HG03196 (cell line): ENCODE data around the gene GIT2.
"Not testable (repeated sequence)": the region's sequence is repeated elsewhere in the genome, so short reads cannot be mapped to it uniquely, and the experiment has no call there.

Source experiments
- ATAC-seq: cut with Tn5 transposase; IDR thresholded peaks from one replicate; pipeline ENCODE4 v1.9.1; 2021; ENCODE audit not compliant: unreplicated experiment

The GIT2 gene

DNA sequence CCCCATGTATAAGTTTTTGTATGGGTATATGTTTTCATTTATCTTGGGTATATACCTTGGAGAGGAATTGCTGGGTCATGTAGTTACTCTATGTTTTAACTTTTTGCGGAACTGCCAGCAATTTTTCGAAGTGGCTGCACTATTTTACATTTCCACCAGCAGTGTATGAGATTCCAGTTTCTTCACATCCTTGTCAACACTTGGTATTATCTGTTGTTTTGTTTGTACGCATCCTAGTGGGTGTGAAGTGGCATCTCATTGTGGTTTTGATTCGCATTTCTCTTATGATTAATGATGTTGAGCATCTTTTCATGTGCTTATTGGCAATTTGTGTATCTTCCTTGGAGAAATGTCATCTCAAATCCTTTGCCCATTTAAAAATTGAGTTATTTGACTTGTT lies 9.9 kb upstream of the GIT2 start:
- no peak for ATAC-seq

GRCh38 chr12:110005319-110005973 lies 9.3 kb upstream of the GIT2 start:
- ATAC-seq = peak; percentile 40

DNA sequence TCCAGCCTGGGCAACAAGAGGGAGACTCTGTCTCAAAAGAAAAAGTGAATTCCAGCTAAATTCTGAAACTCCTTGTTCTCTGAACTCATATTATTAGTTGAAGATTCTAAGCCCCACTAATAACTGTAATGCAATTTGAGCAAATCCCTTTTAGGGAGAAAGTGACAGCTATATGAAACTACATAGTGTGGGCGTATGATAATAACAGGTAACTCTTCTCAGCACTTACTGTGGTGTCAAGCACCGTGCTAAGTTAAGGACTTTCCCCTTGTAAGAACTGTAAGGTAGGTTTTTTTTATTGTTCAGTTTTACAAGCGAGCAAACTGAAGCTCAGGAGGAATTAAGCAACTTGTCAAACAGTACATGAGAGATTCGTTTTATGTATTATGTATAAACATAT lies 8.4 kb upstream of the GIT2 start:
- no peak for ATAC-seq

DNA sequence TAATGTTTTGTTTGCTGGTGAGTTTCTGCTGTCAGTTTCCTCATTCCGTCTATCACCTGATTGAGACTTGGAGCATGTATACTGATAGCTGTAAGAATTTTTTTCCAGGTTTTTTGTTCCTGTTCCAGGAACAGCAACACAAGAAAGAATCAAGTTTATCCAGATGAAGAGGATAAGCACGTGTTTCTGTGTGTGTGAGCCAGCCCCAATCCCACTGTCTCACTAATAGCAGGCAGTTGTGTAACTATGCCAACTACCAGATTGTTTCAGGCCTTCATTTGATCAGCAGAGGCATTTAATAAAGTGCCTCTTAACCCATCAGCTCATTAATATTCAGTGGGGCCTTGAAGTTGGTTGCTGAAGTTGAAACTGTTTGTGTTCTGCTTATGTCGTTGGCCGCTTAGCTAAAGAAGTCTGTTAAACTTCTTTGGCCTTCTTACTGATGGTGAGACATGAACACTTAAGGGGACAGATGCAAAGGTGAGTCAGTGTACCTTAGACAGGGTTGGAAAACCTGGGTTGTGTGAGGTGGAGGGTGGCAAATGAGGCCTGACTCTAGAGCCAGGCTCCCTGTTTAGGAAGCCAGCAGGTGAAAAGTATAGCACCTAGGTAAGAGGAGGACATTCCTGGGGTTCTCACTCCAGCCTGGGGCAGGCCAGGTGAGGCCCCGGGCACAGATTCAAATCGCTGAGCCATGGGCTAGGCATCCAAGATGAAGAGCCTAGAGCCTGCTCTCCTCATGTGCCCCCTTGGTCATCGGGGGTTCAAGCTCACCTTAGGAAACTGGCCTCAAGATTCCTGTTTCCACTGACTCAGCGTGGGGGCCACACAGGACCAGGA lies 6.7 kb upstream of the GIT2 start:
- no peak for ATAC-seq

- ATAC-seq = no peak
These were observed 5.4 kb upstream of the GIT2 start for GRCh38 chr12:110001596-110001995.

DNA sequence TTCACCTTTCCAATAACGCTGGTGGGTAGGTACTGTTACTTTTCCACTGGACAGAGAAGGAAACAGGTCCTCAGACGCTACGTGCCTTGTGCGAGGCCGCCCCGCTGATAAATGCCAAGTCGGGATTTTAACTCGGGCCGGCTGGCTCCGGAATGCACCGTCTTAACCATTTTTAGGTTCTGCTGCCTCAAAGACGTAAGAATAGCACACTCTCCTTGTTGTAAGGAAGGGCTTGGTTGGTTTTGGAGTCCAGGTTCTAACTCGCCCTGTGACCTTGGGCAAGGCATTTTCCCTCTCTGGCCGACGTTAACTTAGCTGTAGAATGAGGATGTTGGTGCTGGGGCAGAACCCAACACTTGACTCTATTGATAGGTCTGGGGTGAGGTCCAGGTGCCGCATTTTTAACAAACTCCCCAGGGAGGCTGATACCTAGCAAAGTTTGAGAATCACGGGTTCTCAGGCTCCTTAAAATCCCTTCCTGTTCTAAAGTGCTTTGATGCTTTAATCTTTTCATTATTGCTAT lies 3.9 kb upstream of the GIT2 start:
- ATAC-seq = no peak

DNA sequence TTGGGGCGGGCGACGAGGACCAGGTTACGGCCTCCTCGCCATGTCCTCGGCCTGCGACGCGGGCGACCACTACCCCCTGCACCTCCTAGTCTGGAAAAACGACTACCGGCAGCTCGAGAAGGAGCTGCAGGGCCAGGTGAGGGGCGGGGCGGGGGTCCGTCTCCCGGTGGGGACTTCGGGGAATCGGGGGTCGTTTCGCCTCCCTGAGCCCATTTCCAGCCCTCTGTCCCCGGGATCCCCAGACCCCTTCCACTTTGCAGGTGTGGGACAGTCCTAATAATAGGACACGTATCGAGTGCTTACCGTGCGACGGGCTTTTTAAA lies 3.4 kb upstream of the GIT2 start:
- no peak for ATAC-seq

DNA sequence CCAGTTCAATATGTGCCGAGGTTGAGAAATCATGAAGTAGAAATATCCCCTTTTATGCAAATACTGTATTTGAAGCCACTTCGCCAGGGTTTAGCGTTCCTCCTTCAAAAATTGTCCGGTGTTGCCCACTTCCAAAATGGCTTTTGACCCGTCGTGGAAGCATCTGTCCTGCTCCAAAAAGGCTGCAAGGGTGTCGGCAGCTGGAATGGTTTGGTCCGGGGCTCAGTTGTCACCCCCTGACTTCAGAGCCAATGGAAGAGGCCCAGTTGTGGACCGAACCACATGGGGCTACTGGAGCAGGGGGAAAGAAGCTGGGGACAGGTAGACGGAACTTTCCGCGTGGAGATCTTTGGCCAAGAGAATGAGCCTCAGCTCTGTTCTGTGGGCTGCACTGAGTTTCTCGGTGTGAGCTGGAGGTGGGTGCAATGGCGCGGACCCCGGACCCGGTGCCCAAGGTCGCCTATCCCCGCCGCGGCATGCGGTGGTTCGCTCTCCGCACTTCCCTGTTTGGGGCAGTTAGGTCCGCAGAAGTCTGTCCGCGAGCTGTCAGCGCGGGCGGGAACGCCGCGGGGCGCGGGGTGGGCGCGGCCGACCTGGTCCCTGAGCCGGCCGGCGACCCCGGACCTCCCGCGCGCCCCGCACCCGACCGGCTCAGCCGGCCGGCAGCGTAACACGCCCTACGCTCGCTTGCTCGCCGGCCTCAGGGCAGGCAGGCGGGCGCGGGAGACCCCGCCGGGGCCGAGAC lies 2.9 kb upstream of the GIT2 start, which contains the start of gene ANKRD13A:
TSS of gene ANKRD13A (plus strand) at position 527 of the 745 bp plus-strand sequence. CDS start 259 bp downstream, outside the sequence.
- peak; percentile 44 for ATAC-seq

DNA sequence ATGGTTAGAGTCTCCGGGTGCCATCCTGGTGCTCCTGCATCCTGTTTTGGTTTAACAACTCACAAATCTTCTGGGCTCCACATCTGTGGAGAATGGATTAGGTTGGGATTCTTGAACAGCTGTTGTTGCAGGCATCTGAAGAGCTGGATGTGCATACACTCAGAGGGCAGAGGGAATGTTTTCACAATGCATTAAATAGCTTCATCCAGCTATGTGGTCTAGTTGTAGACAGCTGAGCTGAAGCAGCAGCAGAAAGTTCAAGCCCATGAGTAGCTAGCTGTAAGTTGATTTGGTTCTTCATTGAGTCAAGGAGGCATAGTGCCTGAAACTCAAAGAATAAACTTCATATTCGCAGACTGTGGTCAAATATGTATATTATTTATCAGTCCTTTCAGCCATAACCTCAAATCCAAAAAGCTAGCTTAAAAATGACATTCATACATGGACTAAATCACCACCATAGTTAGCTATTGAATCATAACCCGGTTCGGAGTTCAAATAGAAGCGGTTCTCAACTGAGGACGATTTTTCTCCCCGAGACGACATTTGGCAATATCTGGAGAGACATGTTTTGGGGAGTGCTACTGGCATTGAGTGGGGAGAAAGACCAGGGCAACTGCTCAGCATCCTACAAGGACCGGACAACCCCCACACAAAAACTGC lies 2.2 kb upstream of the GIT2 start:
- no peak for ATAC-seq

DNA sequence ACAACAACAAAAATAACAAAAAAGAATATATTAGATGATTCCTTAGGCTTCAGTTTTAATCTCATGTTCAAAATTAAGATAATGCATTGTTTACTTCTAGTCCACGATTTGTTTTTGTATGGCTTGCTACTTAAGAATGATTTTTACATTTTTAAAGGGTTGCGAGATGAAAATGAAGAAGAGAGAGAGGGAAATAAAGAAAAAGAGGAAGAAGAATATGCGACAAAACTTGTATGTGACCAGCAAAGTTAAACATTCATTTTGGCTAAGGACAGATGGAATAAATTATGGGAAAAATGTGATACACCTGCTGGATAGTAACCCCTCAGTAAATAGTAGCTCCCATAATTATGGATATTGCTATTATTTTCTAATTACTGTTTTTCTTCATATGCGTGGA lies 1.2 kb upstream of the GIT2 start:
- ATAC-seq = no peak

DNA sequence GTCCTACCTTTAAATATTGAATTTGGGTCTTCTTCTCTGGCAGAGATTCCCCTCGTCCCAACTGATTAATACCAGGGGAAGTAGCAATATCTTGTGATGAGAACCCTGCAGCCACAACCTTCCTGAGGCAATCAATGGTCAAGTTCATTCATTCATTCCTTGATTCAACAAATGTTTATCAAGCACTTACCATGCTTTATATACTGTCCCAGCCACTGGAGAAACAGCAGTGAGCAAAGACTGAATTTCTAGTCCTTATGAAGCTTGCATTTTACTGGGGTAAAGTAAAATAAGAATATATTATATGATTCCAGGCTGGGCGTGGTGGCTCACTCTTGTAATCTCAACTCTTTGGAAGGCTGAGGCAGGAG lies 300 bp upstream of the GIT2 start:
- ATAC-seq = no peak

DNA sequence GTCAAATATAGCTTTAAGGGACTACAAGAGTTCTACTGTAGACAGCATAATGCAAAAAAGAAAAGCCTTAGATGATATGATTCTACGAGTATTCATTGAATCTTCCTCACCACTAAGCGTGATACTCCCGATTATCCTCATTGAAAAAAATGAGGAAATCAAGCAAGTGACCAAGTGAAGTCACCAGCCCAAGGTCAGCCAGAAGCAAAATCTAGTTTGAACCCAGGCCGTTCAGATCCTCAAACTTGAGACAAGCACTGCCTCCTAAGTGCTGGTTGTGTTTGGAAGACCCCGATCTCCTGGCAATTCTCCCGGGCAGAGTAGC lies 845 bp downstream of the GIT2 start:
- ATAC-seq = no peak

DNA sequence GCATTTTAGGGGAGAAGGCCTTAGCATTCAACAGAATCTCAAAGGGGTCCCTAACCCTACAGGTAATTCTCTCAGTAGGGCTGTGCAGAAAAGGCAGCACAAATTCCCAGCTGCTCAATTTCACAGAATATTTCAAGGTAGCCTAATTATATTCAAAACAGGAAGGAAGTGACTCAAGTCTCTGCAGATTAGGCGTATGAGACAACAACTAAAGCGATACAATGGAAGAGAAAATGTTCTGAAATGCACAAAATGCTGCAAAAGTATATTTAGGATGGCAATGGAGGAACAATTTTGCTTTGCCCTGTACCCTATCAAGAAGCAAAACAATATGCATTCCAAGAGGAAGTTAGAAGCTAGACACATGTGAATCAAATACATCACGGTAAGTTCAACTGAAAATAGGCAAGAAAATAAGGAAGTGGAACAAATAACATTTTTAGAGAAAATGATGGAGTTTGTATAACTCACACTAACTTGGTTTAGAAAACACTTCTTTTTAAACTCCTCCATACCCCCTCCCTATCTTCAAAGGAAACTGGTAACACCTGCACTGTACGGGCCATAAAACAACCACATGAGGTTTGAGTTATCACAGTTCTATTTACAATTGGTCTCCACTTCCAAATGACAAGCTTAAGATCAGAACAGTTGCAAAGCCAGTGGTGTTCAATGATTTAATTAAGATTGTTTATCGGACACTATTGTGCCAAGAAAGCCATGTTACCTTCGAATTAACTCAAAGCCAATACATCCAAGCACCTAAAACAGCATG lies 1.6 kb downstream of the GIT2 start:
- ATAC-seq = no peak

DNA sequence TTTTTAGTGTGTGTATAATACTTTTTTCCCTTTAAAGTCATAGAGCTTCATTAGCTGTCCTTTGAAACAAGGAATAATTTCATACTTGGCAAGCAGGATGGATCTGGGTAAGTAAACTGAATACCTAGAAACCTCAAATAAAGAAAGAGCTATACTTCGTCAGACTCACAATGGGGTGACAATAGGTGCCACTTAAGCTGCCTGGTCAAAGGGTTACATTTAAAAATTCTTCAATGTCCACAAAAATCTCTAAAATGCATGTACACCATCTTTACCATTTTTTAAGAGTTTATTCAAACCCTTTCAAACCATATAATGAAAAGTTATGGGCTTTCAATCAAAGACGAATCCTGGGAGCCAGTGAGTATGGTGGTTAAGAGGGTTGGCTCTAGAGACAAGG lies 3.1 kb downstream of the GIT2 start:
- no peak for ATAC-seq

GRCh38 chr12:109991586-109991985 lies 4.6 kb downstream of the GIT2 start:
- ATAC-seq = no peak

DNA sequence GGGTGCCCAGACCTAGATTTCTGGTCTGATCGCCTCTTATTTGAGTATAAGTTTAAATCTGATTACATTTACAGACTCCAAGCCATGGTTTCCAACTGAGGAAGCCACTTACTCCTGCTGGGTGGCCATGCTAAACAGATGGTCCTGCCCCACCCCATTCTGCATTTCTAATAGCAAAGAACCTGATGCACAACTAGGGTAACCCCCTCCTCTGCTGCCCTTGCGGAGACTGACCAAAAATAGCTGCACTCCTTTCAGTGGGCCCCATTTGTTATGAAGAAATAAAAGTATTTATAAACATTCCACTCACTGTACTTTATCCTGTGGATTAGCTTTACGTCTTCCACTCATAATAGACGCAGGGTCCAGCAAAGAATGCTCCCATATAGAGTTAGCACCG lies 6.8 kb downstream of the GIT2 start:
- no peak for ATAC-seq

DNA sequence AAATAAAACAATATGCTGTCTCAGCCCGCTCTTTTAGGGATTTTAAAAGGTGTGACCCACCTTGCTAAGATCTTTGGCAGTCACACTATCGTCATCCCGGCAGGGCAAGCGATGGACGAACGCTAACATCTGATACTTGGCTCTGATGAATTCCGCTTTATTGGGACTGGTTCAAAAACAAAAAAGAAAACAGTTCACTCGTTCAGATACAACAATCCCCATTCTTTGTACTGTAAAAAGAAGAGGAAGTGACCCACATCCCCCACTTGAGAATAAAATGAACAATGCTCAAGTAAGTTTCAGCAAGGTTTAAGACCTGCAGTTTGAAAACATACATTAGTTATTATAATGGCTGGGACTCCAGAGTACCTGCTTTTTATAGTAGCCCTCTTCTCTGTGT lies 7.3 kb downstream of the GIT2 start:
- no peak for ATAC-seq

GRCh38 chr12:109988274-109988673 lies 7.9 kb downstream of the GIT2 start:
- no peak for ATAC-seq

DNA sequence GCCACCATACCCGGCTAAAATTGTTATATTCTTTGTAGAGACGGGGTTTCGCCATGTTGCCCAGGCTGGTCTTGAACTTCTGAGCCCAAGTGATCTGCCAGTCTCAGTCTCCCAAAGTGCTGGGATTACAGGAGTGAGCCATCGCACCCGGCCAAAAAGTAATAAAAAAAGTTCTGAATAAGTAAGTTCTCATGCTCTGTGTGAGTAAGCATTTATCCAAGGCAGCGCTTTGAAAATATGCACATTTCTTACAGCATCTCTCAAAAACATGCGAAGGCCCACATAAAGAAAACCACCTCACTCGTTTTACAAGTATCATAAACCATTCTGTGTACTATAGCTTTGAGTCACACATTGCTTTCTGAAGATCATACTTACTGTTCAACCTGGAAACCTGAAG lies 8.6 kb downstream of the GIT2 start:
- ATAC-seq = no peak

DNA sequence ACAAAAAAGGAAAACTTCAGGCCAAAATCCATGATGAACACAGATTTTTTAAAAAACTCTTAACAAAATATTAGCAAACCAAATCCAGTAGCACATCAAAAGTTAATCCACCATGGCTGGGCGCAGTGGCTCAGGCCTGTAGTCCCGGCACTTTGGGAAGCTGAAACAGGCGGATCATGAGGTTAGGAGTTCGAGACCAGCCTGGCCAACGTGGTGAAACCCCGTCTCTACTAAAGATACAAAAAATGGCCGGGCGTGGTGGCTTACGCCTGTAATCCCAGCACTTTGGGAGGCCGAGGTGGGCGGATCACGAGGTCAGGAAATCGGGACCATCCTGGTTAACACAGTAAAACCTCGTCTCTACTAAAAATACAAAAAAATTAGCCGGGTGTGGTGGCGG lies 9.9 kb downstream of the GIT2 start:
- not testable (repeated sequence) for ATAC-seq
